GM23338 (cell line): ENCODE measurements around the gene TCERG1L. TPM values are rescaled to one million over a fixed set of nuclear protein-coding genes. Genes with fewer than 3 reads are reported as not detected.

Experiments
- ATAC-seq: fragments of 200-7000 bp; cut with Tn5 transposase; 3 replicates; pipeline ENCODE4 v1.9.1; 2020
- DNase-seq: peaks from one replicate; pipeline ENCODE4 v3.0.0-alpha.2; 2015; ENCODE audit warnings: low spot score
- H2AFZ ChIP-seq: fragments of 200-600 bp; sonication (generic); 2 replicates; pipeline ENCODE4 v1.8.0; 2016; ENCODE audit warnings: antibody characterized with exemption, mild to moderate bottlenecking, moderate library complexity
- H3F3A ChIP-seq: fragments of 200-600 bp; sonication (generic); replicated peaks from 2 replicates; pipeline ENCODE4 v1.8.0; 2017; ENCODE audit warnings: antibody characterized with exemption, mixed run types, low read depth
- H3K27ac ChIP-seq: fragments of 200-600 bp; sonication (generic); 2 replicates; pipeline ENCODE4 v1.6.1; 2016; ENCODE audit warnings: low read depth
- H3K27me3 ChIP-seq: fragments of 200-600 bp; sonication (generic); 2 replicates; pipeline ENCODE4 v1.8.0; 2016; ENCODE audit warnings: mild to moderate bottlenecking, mixed run types, moderate library complexity; ENCODE audit not compliant: insufficient read depth
- H3K36me3 ChIP-seq: fragments of 200-600 bp; sonication (generic); 2 replicates; pipeline ENCODE4 v1.8.0; 2016; ENCODE audit warnings: mild to moderate bottlenecking; ENCODE audit not compliant: insufficient read depth
- H3K4me1 ChIP-seq: fragments of 200-600 bp; sonication (generic); 2 replicates; pipeline ENCODE4 v1.8.0; 2016; ENCODE audit warnings: mild to moderate bottlenecking, moderate library complexity; ENCODE audit not compliant: insufficient read depth
- H3K4me2 ChIP-seq: fragments of 200-600 bp; sonication (generic); 2 replicates; pipeline ENCODE4 v1.7.1; 2017; ENCODE audit warnings: mixed run types
- H3K4me3 ChIP-seq: fragments of 200-600 bp; sonication (generic); 2 replicates; pipeline ENCODE4 v1.6.1; 2016; ENCODE audit warnings: mixed run types
- H3K79me2 ChIP-seq: fragments of 200-600 bp; sonication (generic); replicated peaks from 2 replicates; pipeline ENCODE4 v1.8.0; 2017; ENCODE audit warnings: mild to moderate bottlenecking; ENCODE audit not compliant: insufficient read depth
- H3K9me2 ChIP-seq: fragments of 200-600 bp; sonication (generic); 2 replicates; pipeline ENCODE4 v1.8.0; 2017; ENCODE audit not compliant: insufficient read depth
- H4K20me1 ChIP-seq: fragments of 200-600 bp; sonication (generic); replicated peaks from 2 replicates; pipeline ENCODE4 v1.8.0; 2017; ENCODE audit warnings: mild to moderate bottlenecking; ENCODE audit not compliant: insufficient read depth
- H3K27ac Mint-ChIP-seq: 2 replicates; pipeline ENCODE4 v1.8.0; 2020; ENCODE audit warnings: inconsistent platforms, mild to moderate bottlenecking, moderate library complexity, mixed read lengths
- H3K27me3 Mint-ChIP-seq: 3 replicates; pipeline ENCODE4 v1.8.0; 2022; ENCODE audit warnings: low read depth, mild to moderate bottlenecking, moderate library complexity, mixed read lengths, inconsistent platforms; ENCODE audit not compliant: insufficient read depth, poor library complexity
- H3K36me3 Mint-ChIP-seq: 3 replicates; pipeline ENCODE4 v1.8.0; 2021; ENCODE audit warnings: low read depth, mild to moderate bottlenecking, inconsistent platforms, moderate library complexity, mixed read lengths
- H3K4me1 Mint-ChIP-seq: 3 replicates; pipeline ENCODE4 v1.8.0; 2020; ENCODE audit warnings: mild to moderate bottlenecking, inconsistent platforms, mixed read lengths
- H3K4me3 Mint-ChIP-seq: 3 replicates; pipeline ENCODE4 v1.8.0; 2021; ENCODE audit warnings: moderate library complexity, mild to moderate bottlenecking, inconsistent platforms, mixed read lengths
- H3K9me3 Mint-ChIP-seq: 3 replicates; pipeline ENCODE4 v1.8.0; 2020; ENCODE audit warnings: moderate library complexity, mild to moderate bottlenecking, inconsistent platforms, mixed read lengths
- CREB1 ChIP-seq: fragments of 250-450 bp; sonication (Bioruptor Pico); IDR thresholded peaks from 2 replicates; pipeline ENCODE4 v1.5.0; 2020; ENCODE audit warnings: low read depth, mild to moderate bottlenecking, moderate library complexity
- CTCF ChIP-seq, 2 experiments: fragments of 200-600 bp in 1 of 2; sonication (generic) in 1 of 2; conservative IDR thresholded peaks; 2 replicates each; pipeline versions ENCODE4 v1.5.1 to v1.6.1; 2016 to 2017; ENCODE audit warnings: antibody characterized with exemption in 2 of 2, low read depth in 2 of 2, mild to moderate bottlenecking in 2 of 2, moderate library complexity in 1 of 2
- ETS1 ChIP-seq: IDR thresholded peaks from 2 replicates; pipeline ENCODE4 v1.6.1; 2016; ENCODE audit warnings: antibody characterized with exemption
- EZH2 ChIP-seq: fragments of 200-600 bp; sonication (generic); IDR thresholded peaks from one replicate; pipeline ENCODE4 v1.8.0; 2017; ENCODE audit warnings: antibody characterized with exemption, mild to moderate bottlenecking, low read depth; ENCODE audit not compliant: unreplicated experiment
- EZH2phosphoT487 ChIP-seq: fragments of 200-600 bp; sonication (generic); IDR thresholded peaks from one replicate; pipeline ENCODE4 v1.8.1; 2018; ENCODE audit warnings: antibody characterized with exemption; ENCODE audit not compliant: unreplicated experiment
- JUNB ChIP-seq: IDR thresholded peaks from one replicate; pipeline ENCODE4 v1.6.1; 2016; ENCODE audit warnings: antibody characterized with exemption; ENCODE audit not compliant: unreplicated experiment
- NANOG ChIP-seq: IDR thresholded peaks from 2 replicates; pipeline ENCODE4 v1.6.1; 2016; ENCODE audit warnings: antibody characterized with exemption, borderline replicate concordance
- POLR2AphosphoS5 ChIP-seq: IDR thresholded peaks from 2 replicates; pipeline ENCODE4 v1.6.1; 2016; ENCODE audit warnings: antibody characterized with exemption, low read depth
- REST ChIP-seq: IDR thresholded peaks from one replicate; pipeline ENCODE4 v1.6.1; 2018; ENCODE audit warnings: antibody characterized with exemption; ENCODE audit not compliant: unreplicated experiment
- STAT1 ChIP-seq: IDR thresholded peaks from one replicate; pipeline ENCODE4 v1.6.1; 2016; ENCODE audit warnings: antibody characterized with exemption; ENCODE audit not compliant: unreplicated experiment
- ZNF114 ChIP-seq: fragments of 250-450 bp; sonication (Bioruptor Pico); IDR thresholded peaks from 2 replicates; pipeline ENCODE4 v1.5.0; 2020; ENCODE audit warnings: mild to moderate bottlenecking, moderate library complexity
- ZNF331 ChIP-seq: fragments of 250-450 bp; sonication (Bioruptor Pico); IDR thresholded peaks from 2 replicates; pipeline ENCODE4 v1.5.0; 2020; ENCODE audit warnings: low read depth, mild to moderate bottlenecking, moderate library complexity
- polyA plus RNA-seq: library from polyadenylated mRNA; unstranded; fragments of >200 nt; fragmentation: Nextera tagmentation; extraction: Ambion mirVana; gene quantifications from 2 replicates; pipeline ENCODE4 v1.2.1, GENCODE V29; 2016
- total RNA-seq: library from RNA; depleted of rRNA; stranded (reverse); fragments of >200 nt; shearing (Covaris generic); gene quantifications from 2 replicates; pipeline ENCODE4 v1.2.3, GENCODE V29; 2014
- TF ChIP-seq, protein P1 (sequence below): fragments of 250-450 bp; sonication (Bioruptor Pico); IDR thresholded peaks from 2 replicates; pipeline ENCODE4 v1.5.0; 2020; ENCODE audit warnings: mild to moderate bottlenecking, moderate library complexity

TCERG1L gene
- total and polyA plus RNA-seq, 2 experiments from 2014 or later: 3.9 to 5.5 TPM

- no peaks in the 10 kb centered on the region for H4K20me1 ChIP-seq
- Mint-ChIP-seq H3K4me1 (peaks cover 32% of the 10 kb centered on the region), H3K36me3 (no peaks in the 10 kb centered on the region; the same call in 2 of the 3 replicates), H3K27ac (no peak overlapping the region), H3K9me3 (peaks cover 50% of the 10 kb centered on the region), H3K27me3 (peaks cover 5% of the 10 kb centered on the region), H3K4me3 (no peak overlapping the region)
- no peak for TF ChIP-seq CTCF (conservative IDR thresholded peaks at IDR 0.05; ENCODE audit: low read depth in 2 of 2)
- no peak for TF ChIP-seq EZH2
- no peak for TF ChIP-seq POLR2AphosphoS5
- no peak for TF ChIP-seq ETS1
- TF ChIP-seq JUNB: no peak
- no peak for TF ChIP-seq REST
- TF ChIP-seq EZH2phosphoT487: no peak
- no peak for TF ChIP-seq ZNF114 (CRISPR knock-in tag)
- no peak for TF ChIP-seq NANOG
- no peak for TF ChIP-seq ZNF331
- TF ChIP-seq, protein P1, sequence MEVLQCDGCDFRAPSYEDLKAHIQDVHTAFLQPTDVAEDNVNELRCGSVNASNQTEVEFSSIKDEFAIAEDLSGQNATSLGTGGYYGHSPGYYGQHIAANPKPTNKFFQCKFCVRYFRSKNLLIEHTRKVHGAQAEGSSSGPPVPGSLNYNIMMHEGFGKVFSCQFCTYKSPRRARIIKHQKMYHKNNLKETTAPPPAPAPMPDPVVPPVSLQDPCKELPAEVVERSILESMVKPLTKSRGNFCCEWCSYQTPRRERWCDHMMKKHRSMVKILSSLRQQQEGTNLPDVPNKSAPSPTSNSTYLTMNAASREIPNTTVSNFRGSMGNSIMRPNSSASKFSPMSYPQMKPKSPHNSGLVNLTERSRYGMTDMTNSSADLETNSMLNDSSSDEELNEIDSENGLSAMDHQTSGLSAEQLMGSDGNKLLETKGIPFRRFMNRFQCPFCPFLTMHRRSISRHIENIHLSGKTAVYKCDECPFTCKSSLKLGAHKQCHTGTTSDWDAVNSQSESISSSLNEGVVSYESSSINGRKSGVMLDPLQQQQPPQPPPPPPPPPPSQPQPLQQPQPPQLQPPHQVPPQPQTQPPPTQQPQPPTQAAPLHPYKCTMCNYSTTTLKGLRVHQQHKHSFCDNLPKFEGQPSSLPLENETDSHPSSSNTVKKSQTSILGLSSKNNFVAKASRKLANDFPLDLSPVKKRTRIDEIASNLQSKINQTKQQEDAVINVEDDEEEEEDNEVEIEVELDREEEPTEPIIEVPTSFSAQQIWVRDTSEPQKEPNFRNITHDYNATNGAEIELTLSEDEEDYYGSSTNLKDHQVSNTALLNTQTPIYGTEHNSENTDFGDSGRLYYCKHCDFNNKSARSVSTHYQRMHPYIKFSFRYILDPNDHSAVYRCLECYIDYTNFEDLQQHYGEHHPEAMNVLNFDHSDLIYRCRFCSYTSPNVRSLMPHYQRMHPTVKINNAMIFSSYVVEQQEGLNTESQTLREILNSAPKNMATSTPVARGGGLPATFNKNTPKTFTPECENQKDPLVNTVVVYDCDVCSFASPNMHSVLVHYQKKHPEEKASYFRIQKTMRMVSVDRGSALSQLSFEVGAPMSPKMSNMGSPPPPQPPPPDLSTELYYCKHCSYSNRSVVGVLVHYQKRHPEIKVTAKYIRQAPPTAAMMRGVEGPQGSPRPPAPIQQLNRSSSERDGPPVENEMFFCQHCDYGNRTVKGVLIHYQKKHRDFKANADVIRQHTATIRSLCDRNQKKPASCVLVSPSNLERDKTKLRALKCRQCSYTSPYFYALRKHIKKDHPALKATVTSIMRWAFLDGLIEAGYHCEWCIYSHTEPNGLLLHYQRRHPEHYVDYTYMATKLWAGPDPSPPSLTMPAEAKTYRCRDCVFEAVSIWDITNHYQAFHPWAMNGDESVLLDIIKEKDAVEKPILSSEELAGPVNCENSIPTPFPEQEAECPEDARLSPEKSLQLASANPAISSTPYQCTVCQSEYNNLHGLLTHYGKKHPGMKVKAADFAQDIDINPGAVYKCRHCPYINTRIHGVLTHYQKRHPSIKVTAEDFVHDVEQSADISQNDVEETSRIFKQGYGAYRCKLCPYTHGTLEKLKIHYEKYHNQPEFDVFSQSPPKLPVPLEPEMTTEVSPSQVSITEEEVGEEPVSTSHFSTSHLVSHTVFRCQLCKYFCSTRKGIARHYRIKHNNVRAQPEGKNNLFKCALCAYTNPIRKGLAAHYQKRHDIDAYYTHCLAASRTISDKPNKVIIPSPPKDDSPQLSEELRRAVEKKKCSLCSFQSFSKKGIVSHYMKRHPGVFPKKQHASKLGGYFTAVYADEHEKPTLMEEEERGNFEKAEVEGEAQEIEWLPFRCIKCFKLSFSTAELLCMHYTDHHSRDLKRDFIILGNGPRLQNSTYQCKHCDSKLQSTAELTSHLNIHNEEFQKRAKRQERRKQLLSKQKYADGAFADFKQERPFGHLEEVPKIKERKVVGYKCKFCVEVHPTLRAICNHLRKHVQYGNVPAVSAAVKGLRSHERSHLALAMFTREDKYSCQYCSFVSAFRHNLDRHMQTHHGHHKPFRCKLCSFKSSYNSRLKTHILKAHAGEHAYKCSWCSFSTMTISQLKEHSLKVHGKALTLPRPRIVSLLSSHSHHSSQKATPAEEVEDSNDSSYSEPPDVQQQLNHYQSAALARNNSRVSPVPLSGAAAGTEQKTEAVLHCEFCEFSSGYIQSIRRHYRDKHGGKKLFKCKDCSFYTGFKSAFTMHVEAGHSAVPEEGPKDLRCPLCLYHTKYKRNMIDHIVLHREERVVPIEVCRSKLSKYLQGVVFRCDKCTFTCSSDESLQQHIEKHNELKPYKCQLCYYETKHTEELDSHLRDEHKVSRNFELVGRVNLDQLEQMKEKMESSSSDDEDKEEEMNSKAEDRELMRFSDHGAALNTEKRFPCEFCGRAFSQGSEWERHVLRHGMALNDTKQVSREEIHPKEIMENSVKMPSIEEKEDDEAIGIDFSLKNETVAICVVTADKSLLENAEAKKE (CRISPR knock-in tag): no peak
- no peak for TF ChIP-seq CREB1 (CRISPR knock-in tag)
- no peak for TF ChIP-seq STAT1
- peaks cover 7% of the 10 kb centered on the region for H3F3A ChIP-seq
- ATAC-seq: no peak
- H3K4me1 ChIP-seq: peaks cover 15% of the 10 kb centered on the region
- H3K27me3 ChIP-seq: no peaks in the 10 kb centered on the region
- H3K9me2 ChIP-seq: no peaks in the 10 kb centered on the region
- no peak overlapping the region for H3K4me3 ChIP-seq
- peak overlapping the region; percentile 38; the same call in 1 of the 2 replicates for H3K4me2 ChIP-seq
- no peaks in the 10 kb centered on the region for H3K36me3 ChIP-seq
- H2AFZ ChIP-seq: no peak overlapping the region
- no peak for DNase-seq
- no peak overlapping the region for H3K27ac ChIP-seq
- H3K79me2 ChIP-seq: no peaks in the 10 kb centered on the region
Measured at GRCh38 chr10:131068311-131068710, 243.2 kb downstream of the TCERG1L start.
